ENCODE data around the gene SLC9C2. TPM values are rescaled to one million over a fixed set of nuclear protein-coding genes. Genes with fewer than 3 reads are reported as not detected.
"Not testable (repeated sequence)": the region's sequence is repeated elsewhere in the genome, so short reads cannot be mapped to it uniquely, and the experiment has no call there.

SLC9C2 gene
- total RNA-seq, 1 donor from 2014 or later, result 0.26 TPM

- intact Hi-C loops (cut with DNase I), result no loop called here
- DNase-seq, result no peak
- H3K27ac ChIP-seq, result no peak overlapping the region
- peak; percentile 49 for ATAC-seq
- H3K27me3 ChIP-seq, result no peaks in the 10 kb centered on the region
- peaks cover 3% of the 10 kb centered on the region for H3K4me1 ChIP-seq
- no peaks in the 10 kb centered on the region for H3K9me3 ChIP-seq
- H3K4me3 ChIP-seq, result no peak overlapping the region
- no peaks in the 10 kb centered on the region for H3K36me3 ChIP-seq
- no peak for TF ChIP-seq CTCF (IDR thresholded peaks at IDR 0.05)
Observed at GRCh38 chr1:173503391-173503790, 99.5 kb downstream of the SLC9C2 start.

GRCh38 chr1:173502104-173502503, 100.8 kb downstream of the SLC9C2 start:
- Histone ChIP-seq H3K4me1 (no peaks in the 10 kb centered on the region), H3K4me3 (no peak overlapping the region), H3K36me3 (no peaks in the 10 kb centered on the region), H3K9me3 (no peaks in the 10 kb centered on the region), H3K27me3 (no peaks in the 10 kb centered on the region), H3K27ac (no peak overlapping the region)
- TF ChIP-seq CTCF (IDR thresholded peaks at IDR 0.05), result no peak
- DNase-seq, result no peak
- ATAC-seq, result no peak
- intact Hi-C loops (cut with DNase I), result no loop called here

GRCh38 chr1:173499729-173500128, 103.1 kb downstream of the SLC9C2 start:
- Histone ChIP-seq H3K4me1 (no peaks in the 10 kb centered on the region), H3K9me3 (no peaks in the 10 kb centered on the region), H3K27ac (no peak overlapping the region), H3K36me3 (no peaks in the 10 kb centered on the region), H3K27me3 (no peaks in the 10 kb centered on the region), H3K4me3 (no peak overlapping the region)
- no peak for TF ChIP-seq CTCF (IDR thresholded peaks at IDR 0.05)
- no peak for DNase-seq
- ATAC-seq, result no peak
- intact Hi-C loops (cut with DNase I), result no loop called here

GRCh38 chr1:173496757-173497320, 106.0 kb downstream of the SLC9C2 start:
- intact Hi-C loops (cut with DNase I), result no loop called here
- Histone ChIP-seq H3K27me3 (no peaks in the 10 kb centered on the region), H3K4me1 (no peaks in the 10 kb centered on the region), H3K9me3 (no peaks in the 10 kb centered on the region), H3K36me3 (no peaks in the 10 kb centered on the region), H3K4me3 (no peak overlapping the region), H3K27ac (no peak overlapping the region)
- DNase-seq (no peak), ATAC-seq (peak; percentile 51)
- TF ChIP-seq CTCF (IDR thresholded peaks at IDR 0.05), result no peak

GRCh38 chr1:173495609-173496267, 107.1 kb downstream of the SLC9C2 start:
- intact Hi-C loops (cut with DNase I), result no loop called here
- TF ChIP-seq CTCF (IDR thresholded peaks at IDR 0.05), result no peak
- no peak overlapping the region for H3K27ac ChIP-seq
- H3K27me3 ChIP-seq, result no peaks in the 10 kb centered on the region
- DNase-seq (no peak), ATAC-seq (no peak)
- no peaks in the 10 kb centered on the region for H3K9me3 ChIP-seq
- no peak overlapping the region for H3K4me3 ChIP-seq
- no peaks in the 10 kb centered on the region for H3K4me1 ChIP-seq
- no peaks in the 10 kb centered on the region for H3K36me3 ChIP-seq

- H3K27ac ChIP-seq; H3K4me3 ChIP-seq; intact Hi-C loops (cut with DNase I); DNase-seq; H3K4me1 ChIP-seq; ATAC-seq; H3K27me3 ChIP-seq; H3K9me3 ChIP-seq: not testable (repeated sequence)
- H3K36me3 ChIP-seq, result peaks cover 18% of the 10 kb centered on the region
Observed at GRCh38 chr1:173493125-173493524, 109.7 kb downstream of the SLC9C2 start.
